ENCODE results near the gene OR1N2.
"Not testable (repeated sequence)": the region's sequence is repeated elsewhere in the genome, so short reads cannot be mapped to it uniquely, and the experiment has no call there.

OR1N2 gene

DNA sequence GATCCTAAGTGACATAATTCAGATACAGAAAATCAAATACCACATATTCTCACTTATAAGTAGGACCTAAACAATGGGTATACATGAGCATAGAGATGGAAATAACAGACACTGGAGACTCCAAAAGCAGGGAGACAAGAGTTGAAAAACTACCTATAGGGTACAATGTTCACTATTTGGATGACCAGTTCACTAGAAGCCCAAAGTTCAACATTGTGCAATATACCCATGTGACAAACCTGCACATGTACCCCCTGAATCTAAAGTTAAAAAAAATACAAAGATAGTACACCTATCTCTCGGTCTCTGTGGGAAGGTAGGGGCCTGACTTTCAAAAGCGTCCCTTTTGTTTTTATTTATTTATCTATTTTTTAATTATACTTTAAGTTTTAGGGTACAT, 14.2 kb upstream of the OR1N2 start:
- no peak for DNase-seq (ENCODE audit: low read depth)
- H3K27me3 ChIP-seq (replicated peaks; ENCODE audit: control insufficient read depth, insufficient read depth, low read length) = no peaks in the 10 kb centered on the region
- peaks cover 5% of the 10 kb centered on the region for H3K9me3 ChIP-seq (ENCODE audit: control insufficient read depth, low read length)
- H3K36me3 ChIP-seq (ENCODE audit: control insufficient read depth, insufficient read depth, low read length, severe bottlenecking) = no peaks in the 10 kb centered on the region
- H3K4me1 ChIP-seq (ENCODE audit: control insufficient read depth, insufficient read depth, low read length) = no peaks in the 10 kb centered on the region
- H3K9ac ChIP-seq (ENCODE audit: low read length) = no peak overlapping the region
- H3K4me3 ChIP-seq (ENCODE audit: low read length) = no peak overlapping the region

DNA sequence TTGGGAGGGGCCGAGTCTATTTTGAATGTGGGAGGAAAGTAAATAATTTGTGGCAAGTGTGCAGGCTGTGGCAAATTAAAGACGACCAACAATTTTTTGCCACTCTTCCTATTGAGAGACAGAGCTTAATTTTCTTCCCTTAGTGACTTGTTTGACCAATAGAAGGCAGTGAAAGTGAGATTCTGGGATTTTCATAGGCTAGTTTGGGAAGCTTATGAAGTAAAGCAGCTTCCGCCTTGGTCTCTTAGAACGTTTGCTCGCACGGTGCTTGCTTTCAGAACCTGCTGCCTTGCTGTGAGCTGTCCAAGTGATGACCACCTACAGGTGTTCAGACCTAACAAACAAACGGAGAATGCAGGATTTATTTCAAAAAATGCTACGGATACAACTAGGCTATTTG, 6.7 kb upstream of the OR1N2 start:
- Histone ChIP-seq H3K4me3 (ENCODE audit: low read length) (peak overlapping the region; percentile 29), H3K36me3 (ENCODE audit: control insufficient read depth, insufficient read depth, low read length, severe bottlenecking) (no peaks in the 10 kb centered on the region), H3K27me3 (replicated peaks; ENCODE audit: control insufficient read depth, insufficient read depth, low read length) (no peaks in the 10 kb centered on the region), H3K4me1 (ENCODE audit: control insufficient read depth, insufficient read depth, low read length) (no peaks in the 10 kb centered on the region), H3K9ac (ENCODE audit: low read length) (no peak overlapping the region), H3K9me3 (ENCODE audit: control insufficient read depth, low read length) (no peaks in the 10 kb centered on the region)
- no peak for DNase-seq (ENCODE audit: low read depth)

DNA sequence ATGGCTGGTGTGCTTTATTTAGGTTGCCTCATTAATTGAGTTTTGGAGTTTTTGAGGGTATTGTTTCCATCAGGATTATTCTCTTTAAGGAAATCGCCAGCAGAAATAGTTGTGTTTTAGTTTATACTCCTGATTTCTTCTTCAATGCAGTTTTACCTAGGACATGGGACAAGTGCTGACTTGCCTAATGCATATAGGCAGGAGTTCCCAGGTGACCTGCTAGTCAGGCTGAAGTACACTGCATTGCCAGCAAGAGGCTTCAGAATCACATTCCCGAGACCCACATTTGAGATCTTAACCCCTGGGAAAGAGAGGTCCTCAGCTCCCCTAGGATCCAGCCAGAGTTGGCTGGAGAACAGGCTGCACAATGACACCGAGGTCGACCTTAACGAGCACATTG, 1.5 kb upstream of the OR1N2 start:
- DNase-seq (ENCODE audit: low read depth) = no peak
- no peaks in the 10 kb centered on the region for H3K4me1 ChIP-seq (ENCODE audit: control insufficient read depth, insufficient read depth, low read length)
- no peak overlapping the region for H3K9ac ChIP-seq (ENCODE audit: low read length)
- no peak overlapping the region for H3K4me3 ChIP-seq (ENCODE audit: low read length)
- no peaks in the 10 kb centered on the region for H3K27me3 ChIP-seq (replicated peaks; ENCODE audit: control insufficient read depth, insufficient read depth, low read length)
- H3K36me3 ChIP-seq (ENCODE audit: control insufficient read depth, insufficient read depth, low read length, severe bottlenecking) = no peaks in the 10 kb centered on the region
- no peaks in the 10 kb centered on the region for H3K9me3 ChIP-seq (ENCODE audit: control insufficient read depth, low read length)

DNA sequence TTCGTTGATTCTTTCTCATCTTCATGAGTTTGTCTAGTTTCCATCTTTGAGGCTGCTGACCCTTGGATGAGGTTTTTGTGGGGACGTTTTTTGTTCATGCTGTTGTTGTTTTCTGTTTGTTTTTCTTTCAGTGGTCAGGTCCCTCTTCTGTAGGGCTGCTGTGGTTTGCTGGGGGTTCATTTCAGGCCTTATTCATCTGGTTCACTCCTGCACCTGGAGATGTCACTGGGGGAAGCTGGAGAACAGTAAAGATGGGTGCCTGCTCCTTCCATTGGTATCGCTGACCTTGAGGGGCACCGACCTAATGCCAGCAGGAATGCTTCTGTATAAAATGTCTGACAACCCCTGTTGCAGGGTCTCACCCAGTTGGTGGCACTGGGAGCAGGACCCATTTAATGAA, 8.5 kb downstream of the OR1N2 start:
- Histone ChIP-seq H3K9me3 (ENCODE audit: control insufficient read depth, low read length) (peaks cover 7% of the 10 kb centered on the region), H3K4me3 (ENCODE audit: low read length) (no peak overlapping the region), H3K9ac (ENCODE audit: low read length) (no peak overlapping the region), H3K27me3 (replicated peaks; ENCODE audit: control insufficient read depth, insufficient read depth, low read length) (no peaks in the 10 kb centered on the region), H3K36me3 (ENCODE audit: control insufficient read depth, insufficient read depth, low read length, severe bottlenecking) (no peaks in the 10 kb centered on the region), H3K4me1 (ENCODE audit: control insufficient read depth, insufficient read depth, low read length) (no peaks in the 10 kb centered on the region)
- DNase-seq (ENCODE audit: low read depth) = no peak

DNA sequence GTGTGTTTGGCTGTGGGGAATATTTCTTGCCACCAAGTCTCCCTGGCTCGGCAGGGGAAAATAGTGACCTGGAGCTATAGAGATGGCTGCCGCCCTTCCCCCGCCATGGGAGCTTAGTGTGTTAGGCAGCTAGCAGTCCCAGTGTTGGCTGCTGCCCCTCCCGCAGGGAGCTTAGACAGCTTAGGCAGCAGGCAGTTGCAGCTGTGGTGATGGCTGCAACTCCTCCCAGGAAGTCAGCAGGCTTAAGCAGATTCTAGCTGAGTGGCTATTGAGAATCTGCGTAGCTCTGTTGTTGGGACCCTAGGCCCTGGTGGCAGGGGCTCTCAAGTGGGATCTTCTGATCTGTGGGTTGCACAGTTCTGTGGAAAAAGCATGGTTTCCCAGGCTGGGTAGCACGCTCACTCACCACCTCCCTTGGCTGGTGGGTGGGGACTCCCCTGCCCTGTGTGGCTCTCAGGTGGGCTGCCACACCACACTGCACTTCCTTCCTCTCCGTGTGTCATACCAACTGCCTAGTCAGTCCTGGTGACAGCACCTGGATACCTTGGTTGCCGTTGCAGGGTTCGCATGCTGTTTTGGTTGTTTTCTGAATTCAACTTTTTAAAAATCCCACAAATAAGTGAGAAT, 9.3 kb downstream of the OR1N2 start:
- Histone ChIP-seq H3K9me3 (ENCODE audit: control insufficient read depth, low read length) (peaks cover 7% of the 10 kb centered on the region), H3K9ac (ENCODE audit: low read length) (no peak overlapping the region), H3K4me1 (ENCODE audit: control insufficient read depth, insufficient read depth, low read length) (no peaks in the 10 kb centered on the region), H3K4me3 (ENCODE audit: low read length) (no peak overlapping the region), H3K36me3 (ENCODE audit: control insufficient read depth, insufficient read depth, low read length, severe bottlenecking) (no peaks in the 10 kb centered on the region), H3K27me3 (replicated peaks; ENCODE audit: control insufficient read depth, insufficient read depth, low read length) (no peaks in the 10 kb centered on the region)
- DNase-seq (ENCODE audit: low read depth) = no peak

DNA sequence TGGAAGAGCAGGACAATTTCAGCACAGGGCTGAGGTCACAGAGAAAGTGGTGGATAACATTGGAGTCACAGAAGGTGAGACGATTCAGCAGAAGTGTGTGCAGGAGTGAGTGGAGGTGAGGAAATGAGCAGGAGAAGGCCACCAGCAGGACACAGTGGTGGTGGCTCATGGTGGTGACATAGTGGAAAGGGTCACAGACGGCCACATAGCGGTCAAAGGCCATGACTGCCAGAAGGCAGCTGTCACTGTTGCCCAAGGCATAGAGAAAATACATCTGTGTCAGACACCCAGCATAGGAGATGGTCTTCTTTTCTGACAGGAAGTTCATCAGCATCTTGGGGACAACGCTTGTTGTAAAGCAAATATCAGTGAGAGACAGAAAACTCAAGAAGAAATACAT, 15.0 kb downstream of the OR1N2 start:
- H3K36me3 ChIP-seq (ENCODE audit: control insufficient read depth, insufficient read depth, low read length, severe bottlenecking) = no peaks in the 10 kb centered on the region
- DNase-seq (ENCODE audit: low read depth) = no peak
- no peaks in the 10 kb centered on the region for H3K4me1 ChIP-seq (ENCODE audit: control insufficient read depth, insufficient read depth, low read length)
- H3K9ac ChIP-seq (ENCODE audit: low read length) = no peak overlapping the region
- H3K9me3 ChIP-seq (ENCODE audit: control insufficient read depth, low read length) = peaks cover 7% of the 10 kb centered on the region
- no peaks in the 10 kb centered on the region for H3K27me3 ChIP-seq (replicated peaks; ENCODE audit: control insufficient read depth, insufficient read depth, low read length)
- H3K4me3 ChIP-seq (ENCODE audit: low read length) = no peak overlapping the region

DNA sequence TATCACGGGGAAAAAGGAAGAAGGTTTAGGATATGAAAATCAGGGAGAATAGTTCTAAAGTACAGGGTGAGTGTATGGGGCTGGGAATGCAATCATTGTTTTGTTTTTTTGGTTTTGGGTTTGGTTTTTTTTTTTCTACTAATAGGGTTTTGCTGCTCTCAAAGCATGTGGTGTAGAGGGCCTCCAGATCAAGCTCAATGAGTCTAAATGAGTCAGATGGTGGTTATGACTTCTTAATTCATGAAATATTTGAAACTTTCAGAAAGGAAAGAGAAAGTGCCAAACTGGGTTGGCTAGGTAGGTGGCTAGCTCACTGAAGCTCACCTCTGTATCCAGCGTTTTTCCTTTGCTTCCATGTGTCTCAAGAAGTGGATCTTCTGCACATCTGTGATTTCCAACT, 19.5 kb downstream of the OR1N2 start:
- Histone ChIP-seq H3K9me3 (ENCODE audit: control insufficient read depth, low read length) (no peaks in the 10 kb centered on the region), H3K9ac (ENCODE audit: low read length) (no peak overlapping the region), H3K4me1 (ENCODE audit: control insufficient read depth, insufficient read depth, low read length) (no peaks in the 10 kb centered on the region), H3K4me3 (ENCODE audit: low read length) (no peak overlapping the region), H3K27me3 (replicated peaks; ENCODE audit: control insufficient read depth, insufficient read depth, low read length) (no peaks in the 10 kb centered on the region), H3K36me3 (ENCODE audit: control insufficient read depth, insufficient read depth, low read length, severe bottlenecking) (no peaks in the 10 kb centered on the region)
- no peak for DNase-seq (ENCODE audit: low read depth)

DNA sequence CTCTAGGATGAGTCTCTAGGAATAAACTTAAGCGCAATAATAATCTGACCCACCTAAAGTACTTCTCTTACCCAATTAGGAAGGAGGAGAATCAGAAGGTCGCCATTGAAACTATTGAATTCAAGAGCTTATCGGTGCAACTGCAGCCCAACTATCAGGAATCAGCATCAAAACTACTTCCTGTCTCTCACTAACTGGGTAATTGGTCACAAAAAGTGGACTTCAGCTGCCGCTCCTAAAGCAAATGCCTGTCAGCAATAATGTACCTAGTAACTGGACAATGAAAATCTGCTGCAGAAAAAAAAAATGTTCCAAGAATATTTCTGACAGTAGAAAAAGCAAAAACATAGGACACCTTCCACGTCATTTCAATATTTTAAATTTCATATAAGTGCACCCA, 27.0 kb downstream of the OR1N2 start:
- no peak overlapping the region for H3K9ac ChIP-seq (ENCODE audit: low read length)
- H3K36me3 ChIP-seq (ENCODE audit: control insufficient read depth, insufficient read depth, low read length, severe bottlenecking) = no peaks in the 10 kb centered on the region
- no peaks in the 10 kb centered on the region for H3K27me3 ChIP-seq (replicated peaks; ENCODE audit: control insufficient read depth, insufficient read depth, low read length)
- H3K9me3 ChIP-seq (ENCODE audit: control insufficient read depth, low read length) = no peaks in the 10 kb centered on the region
- peak overlapping the region; percentile 18 for H3K4me3 ChIP-seq (ENCODE audit: low read length)
- no peak for DNase-seq (ENCODE audit: low read depth)
- peaks cover 11% of the 10 kb centered on the region for H3K4me1 ChIP-seq (ENCODE audit: control insufficient read depth, insufficient read depth, low read length)

DNA sequence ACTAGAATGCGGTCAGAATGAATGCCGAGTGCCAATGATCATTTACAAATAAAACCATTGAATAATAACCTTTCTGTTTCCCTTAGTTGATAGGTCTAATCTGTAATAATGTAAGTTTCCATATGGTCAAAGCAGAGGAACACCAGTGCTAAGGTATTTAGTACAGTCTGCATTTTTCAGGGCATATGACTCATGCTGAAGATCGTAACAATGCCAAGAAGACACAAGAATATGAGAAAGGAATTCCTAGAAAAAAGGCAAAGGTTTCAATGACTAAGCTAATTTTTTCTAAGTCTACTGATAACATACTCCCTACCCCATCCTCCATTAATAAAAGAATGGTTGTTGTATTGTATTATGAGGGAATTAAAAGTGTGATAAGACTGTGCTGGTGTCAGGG, 27.4 kb downstream of the OR1N2 start:
- Histone ChIP-seq H3K9ac (ENCODE audit: low read length) (no peak overlapping the region), H3K36me3 (ENCODE audit: control insufficient read depth, insufficient read depth, low read length, severe bottlenecking) (no peaks in the 10 kb centered on the region), H3K27me3 (replicated peaks; ENCODE audit: control insufficient read depth, insufficient read depth, low read length) (no peaks in the 10 kb centered on the region), H3K9me3 (ENCODE audit: control insufficient read depth, low read length) (no peaks in the 10 kb centered on the region), H3K4me3 (ENCODE audit: low read length) (peak overlapping the region; percentile 18), H3K4me1 (ENCODE audit: control insufficient read depth, insufficient read depth, low read length) (peaks cover 11% of the 10 kb centered on the region)
- peak; percentile 54 for DNase-seq (ENCODE audit: low read depth)

DNA sequence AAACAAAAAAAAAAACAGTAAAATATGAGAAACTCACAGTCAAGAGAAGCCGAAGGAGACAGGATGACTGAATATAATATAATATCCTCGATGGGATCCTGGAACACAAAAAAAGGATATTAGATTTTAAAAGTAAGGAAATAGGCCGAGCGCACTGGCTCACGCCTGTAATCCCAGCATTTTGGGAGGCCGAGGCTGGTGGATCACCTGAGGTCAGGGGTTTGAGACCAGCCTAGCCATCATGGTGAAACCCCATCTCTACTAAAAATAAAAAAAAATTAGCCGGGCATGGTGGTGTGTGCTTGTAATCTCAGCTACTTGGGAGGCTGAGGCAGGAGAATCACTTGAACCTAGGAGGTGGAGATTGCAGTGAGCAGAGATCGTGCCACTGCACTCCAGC, 30.4 kb downstream of the OR1N2 start, which contains the start of gene OR1L8:
OR1L8 (minus strand) TSS at position 101 of the 400 bp plus-strand sequence. CDS start 14,907 bp downstream, outside the sequence.
- not testable (repeated sequence) for H3K9me3 ChIP-seq (ENCODE audit: control insufficient read depth, low read length); H3K4me3 ChIP-seq (ENCODE audit: low read length); H3K9ac ChIP-seq (ENCODE audit: low read length); DNase-seq (ENCODE audit: low read depth); H3K36me3 ChIP-seq (ENCODE audit: control insufficient read depth, insufficient read depth, low read length, severe bottlenecking); H3K27me3 ChIP-seq (replicated peaks; ENCODE audit: control insufficient read depth, insufficient read depth, low read length)
- H3K4me1 ChIP-seq (ENCODE audit: control insufficient read depth, insufficient read depth, low read length) = peaks cover 11% of the 10 kb centered on the region
